Activated CD8-positive, alpha-beta T cell treated with anti-CD3 and anti-CD28 coated beads for 36 hours (primary cell): Measurements from ENCODE around the gene MATCAP1. TPM values are rescaled to one million over a fixed set of nuclear protein-coding genes. Genes with fewer than 3 reads are reported as not detected.
A peak's percentile ranks its signal among the peaks of the same experiment; 100 is the strongest.

ENCODE experiments used
- ATAC-seq: fragments of 200-7000 bp; cut with Tn5 transposase; one replicate; pipeline ENCODE4 v1.10.0; 2021; ENCODE audit warnings: mild to moderate bottlenecking, moderate library complexity
- CTCF ChIA-PET: fragments of 350-600 bp; sonication (Branson Sonifier 250); formaldehyde crosslinking; loops from one replicate; lab custom pipeline; 2021; ENCODE audit warnings: antibody characterized with exemption; lab: Charles Lee
- POLR2A ChIA-PET: fragments of 350-600 bp; sonication (Branson Sonifier 250); formaldehyde crosslinking; loops from one replicate; lab custom pipeline; 2021; ENCODE audit warnings: antibody characterized with exemption; lab: Charles Lee
- DNase-seq: peaks from one replicate; pipeline ENCODE4 v3.0.0-alpha.2; 2020
- H3K27ac Mint-ChIP-seq: one replicate; pipeline ENCODE4 v1.8.0; 2021; ENCODE audit warnings: mild to moderate bottlenecking, mixed read lengths
- H3K27me3 Mint-ChIP-seq: one replicate; pipeline ENCODE4 v1.8.0; 2021; ENCODE audit warnings: mixed read lengths
- H3K36me3 Mint-ChIP-seq: one replicate; pipeline ENCODE4 v1.8.0; 2021; ENCODE audit warnings: low read depth, mixed read lengths
- H3K4me1 Mint-ChIP-seq: one replicate; pipeline ENCODE4 v1.8.0; 2021; ENCODE audit warnings: low read depth, mixed read lengths
- H3K4me3 Mint-ChIP-seq: one replicate; pipeline ENCODE4 v1.8.0; 2021; ENCODE audit warnings: mild to moderate bottlenecking, moderate library complexity, mixed read lengths
- H3K9me3 Mint-ChIP-seq: one replicate; pipeline ENCODE4 v1.8.0; 2021; ENCODE audit warnings: mixed read lengths
- CTCF ChIP-seq: fragments of 200-600 bp; IDR thresholded peaks from one replicate; pipeline ENCODE4 v1.8.0; 2022; ENCODE audit warnings: antibody characterized with exemption, mild to moderate bottlenecking
- intact Hi-C: fragments of 100-400 bp; cut with micrococcal nuclease; formaldehyde crosslinking; loops from one replicate; pipeline ENCODE4 v1.10.0; 2022
- total RNA-seq, 2 experiments: library from RNA; stranded (reverse); gene quantifications; one replicate each; pipeline ENCODE4 v1.2.3, GENCODE V29; 2021

Gene MATCAP1
- total RNA-seq, 2 experiments from 2014 or later, result 49.5 to 49.9 TPM

GRCh38 chr16:67199808-67200198 is 16.0 kb upstream of the MATCAP1 start:
- no peak for TF ChIP-seq CTCF
- DNase-seq (no peak), ATAC-seq (no peak)
- Mint-ChIP-seq H3K27me3 (no peaks in the 10 kb centered on the region), H3K27ac (no peak overlapping the region), H3K9me3 (no peaks in the 10 kb centered on the region), H3K4me1 (peaks cover 18% of the 10 kb centered on the region), H3K4me3 (no peak overlapping the region), H3K36me3 (peaks cover 47% of the 10 kb centered on the region)
- intact Hi-C loops, result no loop called here
- POLR2A ChIA-PET, result interaction anchor here (0.6 to 1.3 kb wide), 2 partner anchors 27 to 67 kb away, joined by 3 read pairs; partner anchors contain the start of gene TMEM208
- CTCF ChIA-PET, result no interaction called here

- ATAC-seq (no peak), DNase-seq (no peak)
- Mint-ChIP-seq H3K4me3 (no peak within 1 kb of the TSS), H3K27ac (no peak within 1 kb of the TSS), H3K9me3 (no peaks in the 10 kb centered on the region), H3K4me1 (peaks cover 24% of the 10 kb centered on the region), H3K36me3 (peaks cover 51% of the 10 kb centered on the region), H3K27me3 (no peaks in the 10 kb centered on the region)
- TF ChIP-seq CTCF, result no peak
- POLR2A ChIA-PET, result interaction anchor here (1.3 kb wide), 1 partner anchor 27 kb away, joined by 3 read pairs; the partner anchor contains the start of gene TMEM208
- intact Hi-C loops, result no loop called here
- CTCF ChIA-PET, result interaction anchor here (0.6 to 2.4 kb wide), 6 partner anchors 14 to 221 kb away, joined by 3 to 15 read pairs (median 3); no protein-coding TSS in a partner anchor
These were observed 15.4 kb upstream of the MATCAP1 start, which contains the start of gene ELMO3 for GRCh38 chr16:67199011-67199807. TSS of gene ELMO3 (plus strand) at chr16:67199131. CDS start at chr16:67199327, 196 bp downstream.

- POLR2A ChIA-PET, result interaction anchor here (0.6 to 1.8 kb wide), 9 partner anchors 8 to 252 kb away, joined by 3 to 8 read pairs (median 3); partner anchors contain the start of genes HSD11B2 and TMEM208
- CTCF ChIA-PET, result interaction anchor here (0.6 to 2.4 kb wide), 17 partner anchors 9 to 245 kb away, joined by 3 to 15 read pairs (median 4); partner anchors contain the start of genes FHOD1, TMEM208 and TRADD
- intact Hi-C loops, result no loop called here
- peak; percentile 42 for DNase-seq
- ATAC-seq, result peak; percentile 67
- Mint-ChIP-seq H3K27me3 (no peaks in the 10 kb centered on the region), H3K36me3 (peaks cover 60% of the 10 kb centered on the region), H3K4me1 (peaks cover 33% of the 10 kb centered on the region), H3K9me3 (no peaks in the 10 kb centered on the region), H3K4me3 (no peak overlapping the region), H3K27ac (no peak overlapping the region)
- peak; percentile 68 for TF ChIP-seq CTCF
These were observed 14.5 kb upstream of the MATCAP1 start for GRCh38 chr16:67198238-67198734.

GRCh38 chr16:67197704-67198103 is 13.9 kb upstream of the MATCAP1 start:
- Mint-ChIP-seq H3K9me3 (no peaks in the 10 kb centered on the region), H3K27ac (no peak overlapping the region), H3K4me1 (peaks cover 39% of the 10 kb centered on the region), H3K36me3 (peaks cover 65% of the 10 kb centered on the region), H3K4me3 (no peak overlapping the region), H3K27me3 (no peaks in the 10 kb centered on the region)
- TF ChIP-seq CTCF, result no peak
- DNase-seq, result no peak
- intact Hi-C loops, result no loop called here
- CTCF ChIA-PET, result interaction anchor here (0.8 to 2.4 kb wide), 12 partner anchors 13 to 245 kb away, joined by 3 to 15 read pairs (median 5); partner anchors contain the start of genes FHOD1, TMEM208 and TRADD
- ATAC-seq, result no peak
- POLR2A ChIA-PET, result interaction anchor here (0.6 to 1.8 kb wide), 9 partner anchors 9 to 251 kb away, joined by 3 to 8 read pairs (median 3); partner anchors contain the start of genes HSD11B2 and TMEM208
